PC-3 (cell line): Measurements from ENCODE around the gene MAGI1. TPM values are rescaled to one million over a fixed set of nuclear protein-coding genes. Genes with fewer than 3 reads are reported as not detected.

Experiments used
- ATAC-seq: fragments of 200-7000 bp; cut with Tn5 transposase; 2 replicates; pipeline ENCODE4 v1.9.1; 2020; ENCODE audit warnings: mild to moderate bottlenecking, moderate library complexity
- BruUV-seq: library from RNA; stranded (reverse); fragments of 400-500 nt; replicated peaks from 2 replicates; lab custom pipeline; 2021; lab: Mats Ljungman, UMichigan
- CTCF ChIA-PET: fragments of 300-600 bp; sonication (Branson Sonifier 250); formaldehyde crosslinking; loops from one replicate; lab custom pipeline; 2022; ENCODE audit warnings: antibody characterized with exemption; lab: Charles Lee
- POLR2A ChIA-PET: fragments of 300-600 bp; sonication (Branson Sonifier 250); formaldehyde crosslinking; loops from one replicate; lab custom pipeline; 2022; ENCODE audit warnings: antibody characterized with exemption; ENCODE audit not compliant: unreplicated experiment; lab: Charles Lee
- DNase-seq: peaks from one replicate; pipeline ENCODE4 v3.0.0-alpha.2; 2015
- H2AFZ ChIP-seq: fragments of 300-600 bp; sonication (generic); 2 replicates; pipeline ENCODE4 v1.6.0; 2016; ENCODE audit warnings: antibody characterized with exemption, low read length
- H3F3A ChIP-seq: fragments of 300-600 bp; sonication (generic); one replicate; pipeline ENCODE4 v1.6.0; 2017; ENCODE audit warnings: antibody characterized with exemption, low read length, control low read depth, mild to moderate bottlenecking; ENCODE audit not compliant: unreplicated experiment
- H3K27ac ChIP-seq: fragments of 300-600 bp; sonication (generic); 2 replicates; pipeline ENCODE4 v1.5.1; 2016; ENCODE audit warnings: mild to moderate bottlenecking, low read length
- H3K27me3 ChIP-seq: fragments of 300-600 bp; sonication (generic); 2 replicates; pipeline ENCODE4 v1.6.1; 2016; ENCODE audit warnings: low read length, mixed read lengths
- H3K36me3 ChIP-seq: fragments of 300-600 bp; sonication (generic); 2 replicates; pipeline ENCODE4 v1.6.1; 2016; ENCODE audit warnings: low read depth, mixed run types, low read length, mixed read lengths
- H3K4me1 ChIP-seq: fragments of 300-600 bp; sonication (generic); 2 replicates; pipeline ENCODE4 v1.5.1; 2016; ENCODE audit warnings: low read length; ENCODE audit not compliant: insufficient read depth
- H3K4me2 ChIP-seq: fragments of 300-600 bp; sonication (generic); 2 replicates; pipeline ENCODE4 v1.6.0; 2016; ENCODE audit warnings: low read length
- H3K4me3 ChIP-seq: fragments of 300-600 bp; sonication (generic); 2 replicates; pipeline ENCODE4 v1.5.1; 2016; ENCODE audit warnings: mild to moderate bottlenecking, low read length, mixed read lengths
- H3K79me2 ChIP-seq: fragments of 300-600 bp; sonication (generic); 2 replicates; pipeline ENCODE4 v1.6.1; 2017; ENCODE audit warnings: low read length, mixed read lengths
- H3K9ac ChIP-seq: fragments of 300-600 bp; sonication (generic); 2 replicates; pipeline ENCODE4 v1.6.0; 2016; ENCODE audit warnings: mild to moderate bottlenecking, low read length
- H3K9me2 ChIP-seq: fragments of 300-600 bp; sonication (generic); replicated peaks from 2 replicates; pipeline ENCODE4 v1.6.1; 2016; ENCODE audit warnings: mixed run types, low read length, mixed read lengths
- H3K9me3 ChIP-seq: fragments of 300-600 bp; sonication (generic); 2 replicates; pipeline ENCODE4 v1.6.1; 2016; ENCODE audit warnings: low read length, mixed read lengths
- H4K20me1 ChIP-seq: fragments of 300-600 bp; sonication (generic); 2 replicates; pipeline ENCODE4 v1.6.1; 2016; ENCODE audit warnings: low read length, mixed read lengths
- CTCF ChIP-seq: fragments of 300-600 bp; sonication (generic); conservative IDR thresholded peaks from 2 replicates; pipeline ENCODE4 v1.5.1; 2017; ENCODE audit warnings: antibody characterized with exemption, low read depth, mild to moderate bottlenecking, low read length
- EZH2 ChIP-seq: fragments of 300-600 bp; sonication (generic); IDR thresholded peaks from one replicate; pipeline ENCODE4 v1.6.1; 2017; ENCODE audit warnings: antibody characterized with exemption, mild to moderate bottlenecking, low read length; ENCODE audit not compliant: unreplicated experiment
- EZH2phosphoT487 ChIP-seq: fragments of 300-600 bp; sonication (generic); IDR thresholded peaks from 2 replicates; pipeline ENCODE4 v1.6.1; 2018; ENCODE audit warnings: mild to moderate bottlenecking, antibody characterized with exemption, low read length, borderline replicate concordance
- intact Hi-C: fragments of 100-400 bp; cut with micrococcal nuclease; formaldehyde crosslinking; loops from 2 replicates; pipeline ENCODE4 v1.9.0; 2023
- total RNA-seq: library from RNA; depleted of rRNA; stranded (reverse); fragments of >200 nt; gene quantifications from 2 replicates; pipeline ENCODE4 v1.2.3, GENCODE V29; 2014

MAGI1 gene
- total RNA-seq, 1 experiment from 2014 or later = 8.9 TPM

- no peak overlapping the region for H3K4me2 ChIP-seq
- POLR2A ChIA-PET = no interaction called here
- TF ChIP-seq CTCF (no peak), EZH2 (no peak), EZH2phosphoT487 (no peak)
Observed at GRCh38 chr3:65600888-65601287, 437.8 kb downstream of the MAGI1 start.

GRCh38 chr3:65597952-65598413 is 440.7 kb downstream of the MAGI1 start:
- H3F3A ChIP-seq = no peaks in the 10 kb centered on the region
- H3K4me2 ChIP-seq = no peak overlapping the region
- H3K4me1 ChIP-seq = no peaks in the 10 kb centered on the region
- ATAC-seq (no peak), DNase-seq (no peak)
- CTCF ChIA-PET = no interaction called here
- no peaks in the 10 kb centered on the region for H3K36me3 ChIP-seq
- no peaks in the 10 kb centered on the region for H3K9me3 ChIP-seq
- H3K9me2 ChIP-seq = no peaks in the 10 kb centered on the region
- H3K9ac ChIP-seq = no peak overlapping the region
- TF ChIP-seq EZH2phosphoT487 (no peak), CTCF (no peak), EZH2 (no peak)
- H3K79me2 ChIP-seq = no peaks in the 10 kb centered on the region
- intact Hi-C loops = no loop called here
- no peaks in the 10 kb centered on the region for H4K20me1 ChIP-seq
- H3K27me3 ChIP-seq = no peaks in the 10 kb centered on the region
- POLR2A ChIA-PET = no interaction called here
- no peak overlapping the region for H2AFZ ChIP-seq
- no peak overlapping the region for H3K4me3 ChIP-seq
- BruUV-seq = no TSS peak
- no peak overlapping the region for H3K27ac ChIP-seq

More at GRCh38 chr3:65600888-65601287, 437.8 kb downstream of the MAGI1 start:
- H3K27me3 ChIP-seq = no peaks in the 10 kb centered on the region
- DNase-seq (no peak), ATAC-seq (no peak)
- H2AFZ ChIP-seq = no peak overlapping the region
- no peak overlapping the region for H3K9ac ChIP-seq
- no peak overlapping the region for H3K4me3 ChIP-seq
- H3K4me1 ChIP-seq = no peaks in the 10 kb centered on the region; the same call in 1 of the 2 replicates
- no peak overlapping the region for H3K27ac ChIP-seq
- no TSS peak for BruUV-seq
- H3K9me2 ChIP-seq = no peaks in the 10 kb centered on the region
- H3K9me3 ChIP-seq = no peaks in the 10 kb centered on the region
- no peaks in the 10 kb centered on the region for H4K20me1 ChIP-seq
- CTCF ChIA-PET = no interaction called here
- H3K79me2 ChIP-seq = no peaks in the 10 kb centered on the region
- intact Hi-C loops = no loop called here
- no peaks in the 10 kb centered on the region for H3F3A ChIP-seq
- no peaks in the 10 kb centered on the region for H3K36me3 ChIP-seq

GRCh38 chr3:65597226-65597951 is 441.3 kb downstream of the MAGI1 start:
- H3K79me2 ChIP-seq = no peaks in the 10 kb centered on the region
- intact Hi-C loops = no loop called here
- no peak overlapping the region for H3K27ac ChIP-seq
- H3K4me2 ChIP-seq = no peak overlapping the region
- no peaks in the 10 kb centered on the region for H3K4me1 ChIP-seq
- no peak for ATAC-seq
- H3F3A ChIP-seq = no peaks in the 10 kb centered on the region
- no peaks in the 10 kb centered on the region for H3K27me3 ChIP-seq
- ChIA-PET CTCF (no interaction called here), POLR2A (no interaction called here)
- H2AFZ ChIP-seq = no peak overlapping the region
- H3K4me3 ChIP-seq = no peak overlapping the region
- DNase-seq = no peak
- no peak overlapping the region for H3K9ac ChIP-seq
- TF ChIP-seq EZH2 (no peak), EZH2phosphoT487 (no peak), CTCF (no peak)
- H3K36me3 ChIP-seq = no peaks in the 10 kb centered on the region
- H3K9me3 ChIP-seq = no peaks in the 10 kb centered on the region
- no peaks in the 10 kb centered on the region for H4K20me1 ChIP-seq
- no TSS peak for BruUV-seq
- no peaks in the 10 kb centered on the region for H3K9me2 ChIP-seq
